HG02870 (cell line): ENCODE results near the gene RBM4.
"Not testable (repeated sequence)": the region's sequence is repeated elsewhere in the genome, so short reads cannot be mapped to it uniquely, and the experiment has no call there.

Experiments
- ATAC-seq: cut with Tn5 transposase; IDR thresholded peaks from one replicate; pipeline ENCODE4 v1.9.1; 2021; ENCODE audit warnings: mild to moderate bottlenecking, moderate library complexity; ENCODE audit not compliant: unreplicated experiment

RBM4 gene

GRCh38 chr11:66638177-66639065 is at the start of gene RBM4:
Gene RBM4, plus strand, starts transcription at chr11:66638703. Its CDS starts 1,009 bp downstream, at chr11:66639712.
- peak; percentile 94 for ATAC-seq

GRCh38 chr11:66589315-66589714 is 49.2 kb upstream of the RBM4 start:
- ATAC-seq = not testable (repeated sequence)

- no peak for ATAC-seq
Measured at GRCh38 chr11:66589996-66590675, 48.4 kb upstream of the RBM4 start.

GRCh38 chr11:66591175-66591574 is 47.3 kb upstream of the RBM4 start:
- ATAC-seq = no peak

- ATAC-seq = peak; percentile 89
Measured at GRCh38 chr11:66592457-66593302, 45.8 kb upstream of the RBM4 start, which contains the start of the genes CCDC87 and CCS. Gene CCDC87, minus strand, starts transcription at chr11:66593063. Its CDS starts 48 bp downstream, at chr11:66593015. Gene CCS, plus strand, starts transcription at chr11:66593185. Its CDS starts 77 bp downstream, at chr11:66593262.

GRCh38 chr11:66593303-66593635 is 45.2 kb upstream of the RBM4 start:
- peak; percentile 13 for ATAC-seq

- ATAC-seq = no peak
Measured at GRCh38 chr11:66593650-66594049, 44.9 kb upstream of the RBM4 start.

- no peak for ATAC-seq
Measured at GRCh38 chr11:66595245-66595904, 43.1 kb upstream of the RBM4 start.

- no peak for ATAC-seq
Measured at GRCh38 chr11:66598993-66599392, 39.5 kb upstream of the RBM4 start.

- ATAC-seq = no peak
Measured at GRCh38 chr11:66600219-66600618, 38.3 kb upstream of the RBM4 start.

GRCh38 chr11:66600631-66601233 is 37.8 kb upstream of the RBM4 start:
- ATAC-seq = no peak

GRCh38 chr11:66603072-66603471 is 35.4 kb upstream of the RBM4 start:
- no peak for ATAC-seq

GRCh38 chr11:66604155-66604554 is 34.3 kb upstream of the RBM4 start:
- no peak for ATAC-seq

- ATAC-seq = not testable (repeated sequence)
Measured at GRCh38 chr11:66606608-66607007, 31.9 kb upstream of the RBM4 start.

GRCh38 chr11:66607126-66607834 is 31.2 kb upstream of the RBM4 start:
- no peak for ATAC-seq

- no peak for ATAC-seq
Measured at GRCh38 chr11:66609721-66610617, 28.5 kb upstream of the RBM4 start.

GRCh38 chr11:66612458-66612857 is 26.0 kb upstream of the RBM4 start:
- ATAC-seq = no peak

GRCh38 chr11:66614073-66614472 is 24.4 kb upstream of the RBM4 start:
- no peak for ATAC-seq
